GM19043 (cell line): Measurements from ENCODE around the gene HERC5.
"Not testable (repeated sequence)": the region's sequence is repeated elsewhere in the genome, so short reads cannot be mapped to it uniquely, and the experiment has no call there.

Source experiments
- ATAC-seq: cut with Tn5 transposase; IDR thresholded peaks from one replicate; pipeline ENCODE4 v1.9.1; 2021; ENCODE audit warnings: low read depth; ENCODE audit not compliant: unreplicated experiment

The HERC5 gene

GRCh38 chr4:88517825-88518224 is 60.9 kb downstream of the HERC5 start:
- ATAC-seq, result no peak

- ATAC-seq, result no peak
Observed at GRCh38 chr4:88518911-88519310, 62.0 kb downstream of the HERC5 start.

- no peak for ATAC-seq
Observed at GRCh38 chr4:88522702-88523324, 65.9 kb downstream of the HERC5 start.

- peak; percentile 77 for ATAC-seq
Observed at GRCh38 chr4:88523325-88524129, 66.6 kb downstream of the HERC5 start, which contains the start of gene PYURF. Gene PYURF (minus strand): TSS chr4:88523776. CDS start chr4:88523700, 76 bp downstream.

GRCh38 chr4:88524171-88524570 is 67.3 kb downstream of the HERC5 start:
- no peak for ATAC-seq

- ATAC-seq, result no peak
Observed at GRCh38 chr4:88526221-88526815, 69.4 kb downstream of the HERC5 start.

GRCh38 chr4:88527787-88528186 is 70.9 kb downstream of the HERC5 start:
- no peak for ATAC-seq

- ATAC-seq, result no peak
Observed at GRCh38 chr4:88528861-88529260, 71.9 kb downstream of the HERC5 start.

- ATAC-seq, result no peak
Observed at GRCh38 chr4:88531549-88531948, 74.6 kb downstream of the HERC5 start.

GRCh38 chr4:88533088-88533790 is 76.3 kb downstream of the HERC5 start:
- ATAC-seq, result no peak

GRCh38 chr4:88533937-88534750 is 77.2 kb downstream of the HERC5 start:
- no peak for ATAC-seq

GRCh38 chr4:88535090-88535755 is 78.3 kb downstream of the HERC5 start:
- ATAC-seq, result no peak

GRCh38 chr4:88537709-88538108 is 80.8 kb downstream of the HERC5 start:
- ATAC-seq, result no peak

- not testable (repeated sequence) for ATAC-seq
Observed at GRCh38 chr4:88539322-88540068, 82.6 kb downstream of the HERC5 start.

GRCh38 chr4:88549815-88550214 is 92.9 kb downstream of the HERC5 start:
- no peak for ATAC-seq
